HL-60/S4 treated with phorbol 12-myristate 13-acetate at 8.2 ng/mL for 4 days and 3 days (cell line): ENCODE results near the gene SLC37A1.

ENCODE experiments used
- in situ Hi-C: fragments of 300-500 bp; cut with MboI; formaldehyde crosslinking; loops from 2 replicates; pipeline ENCODE4 v1.15.0; 2022; ENCODE audit warnings: low sequenced_read_pairs

Gene SLC37A1

DNA sequence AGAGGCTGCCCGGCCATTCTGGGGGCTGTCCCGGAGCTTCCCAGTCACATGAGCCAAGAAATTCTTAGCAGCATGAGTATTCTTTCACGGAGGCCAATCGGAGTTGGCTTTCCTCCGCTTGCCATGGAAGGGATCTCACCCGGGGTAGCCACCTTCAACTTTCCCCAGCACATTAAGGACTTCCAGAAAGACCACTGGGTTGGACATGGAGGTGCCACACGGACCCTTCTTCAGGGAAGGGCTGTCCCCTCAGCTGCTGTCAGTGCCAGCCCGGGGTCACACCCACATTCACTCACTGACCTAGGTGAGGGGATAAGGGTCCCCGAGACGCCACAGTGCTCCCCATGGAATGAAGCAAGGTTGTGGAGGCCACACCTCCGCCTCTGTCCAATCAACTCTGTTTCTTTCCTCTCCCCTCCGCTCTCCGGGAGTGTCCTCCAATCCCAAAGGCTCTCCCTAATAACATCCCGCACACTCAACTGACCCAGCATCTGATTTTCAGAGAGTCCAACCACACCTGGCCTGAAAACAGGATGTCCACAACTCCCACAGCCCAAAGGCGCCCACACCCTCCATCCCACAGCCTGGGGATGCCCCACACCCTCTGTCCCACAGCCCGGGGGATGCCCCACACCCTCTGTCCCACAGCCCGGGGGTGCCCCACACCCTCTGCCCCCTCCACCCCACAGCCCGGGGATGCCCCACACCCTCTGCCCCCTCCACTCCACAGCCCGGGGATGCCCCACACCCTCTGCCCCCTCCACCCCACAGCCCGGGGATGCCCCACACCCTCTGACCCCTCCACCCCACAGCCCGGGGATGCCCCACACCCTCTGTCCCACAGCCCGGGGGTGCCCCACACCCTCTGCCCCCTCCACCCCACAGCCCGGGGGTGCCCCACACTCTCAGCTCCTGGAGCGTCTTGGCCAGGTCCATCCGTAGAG, 37.0 kb upstream of the SLC37A1 start:
- in situ Hi-C loops = no loop called here

DNA sequence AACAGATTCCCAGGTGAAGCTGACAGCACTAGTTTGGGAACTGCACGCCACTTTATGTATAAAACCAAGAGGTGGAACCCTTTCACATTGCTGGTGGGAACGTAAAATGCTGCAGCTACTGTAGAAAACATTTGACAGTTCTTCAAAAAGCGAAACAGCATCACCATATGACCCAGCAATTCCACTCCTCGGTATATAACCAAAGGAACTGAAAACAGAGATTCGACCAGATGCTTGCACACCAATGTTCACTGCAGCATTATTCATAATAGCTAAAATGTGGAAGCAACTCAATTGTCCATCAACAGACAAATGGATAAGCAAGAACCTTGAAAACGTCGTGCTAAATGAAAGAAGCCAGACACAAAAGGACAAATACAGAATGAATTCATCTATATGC, 35.1 kb upstream of the SLC37A1 start:
- in situ Hi-C loops = no loop called here

DNA sequence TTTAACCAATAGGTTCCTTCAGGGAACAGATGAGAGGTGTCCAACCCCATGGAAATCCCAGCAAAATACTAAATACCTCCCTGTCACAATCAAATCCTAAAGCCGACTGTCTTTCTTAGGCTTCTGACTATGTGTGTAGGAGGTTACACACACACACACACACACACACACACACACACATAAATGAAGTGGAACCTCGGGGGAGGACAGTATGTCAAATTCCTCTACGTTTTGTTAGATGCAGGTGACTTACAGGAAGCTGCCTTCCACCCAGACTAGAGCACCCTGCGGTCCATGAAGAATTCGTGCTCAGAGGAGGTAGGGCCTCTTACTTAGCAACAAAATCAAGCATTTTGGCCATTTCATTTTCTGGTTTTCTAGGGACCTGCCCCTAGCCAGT, 34.1 kb upstream of the SLC37A1 start:
- in situ Hi-C loops = no loop called here

DNA sequence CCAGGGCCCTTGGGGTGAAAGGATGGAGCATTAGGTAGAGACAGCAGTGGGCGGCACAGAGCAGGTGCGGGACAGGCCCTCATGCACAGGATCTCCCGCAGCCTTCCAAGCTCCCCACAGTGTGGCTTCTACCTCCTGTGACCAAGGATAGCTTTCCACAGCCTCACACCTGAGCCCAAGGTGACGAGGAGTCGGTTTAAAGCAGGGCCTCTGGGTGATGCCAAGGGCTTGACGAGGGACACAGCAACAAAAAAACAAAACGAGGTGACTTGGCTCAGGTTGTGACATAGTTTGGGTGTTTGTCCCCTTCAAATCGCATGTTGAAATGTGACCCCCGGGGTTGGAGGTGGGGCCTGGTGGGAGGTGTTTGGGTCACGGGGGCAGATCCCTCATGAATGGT, 32.9 kb upstream of the SLC37A1 start:
- in situ Hi-C loops = no loop called here

DNA sequence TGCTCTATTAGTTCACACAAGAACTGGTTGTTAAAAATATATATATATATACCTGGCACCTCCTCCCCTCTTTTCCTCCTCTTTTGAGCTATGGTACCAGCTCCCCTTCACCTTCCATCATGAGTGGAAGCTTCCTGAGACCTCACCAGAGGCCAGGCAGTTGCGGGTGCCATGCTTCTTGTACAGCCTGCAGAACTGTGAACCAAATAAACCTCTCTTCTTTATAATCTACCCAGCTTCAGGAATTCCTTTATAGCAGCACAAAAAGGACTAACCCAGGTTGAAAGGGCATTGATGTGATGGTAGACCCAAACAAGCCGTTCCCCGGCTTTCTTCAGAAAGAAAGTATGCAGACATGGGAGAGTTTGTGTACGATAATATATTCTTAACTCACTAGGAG, 32.5 kb upstream of the SLC37A1 start:
- in situ Hi-C loops = no loop called here

- in situ Hi-C loops = no loop called here
Measured at GRCh38 chr21:42484966-42485365, 28.7 kb upstream of the SLC37A1 start.

GRCh38 chr21:42486072-42486471, 27.6 kb upstream of the SLC37A1 start:
- in situ Hi-C loops = no loop called here

GRCh38 chr21:42486531-42486930, 27.1 kb upstream of the SLC37A1 start:
- in situ Hi-C loops = no loop called here

DNA sequence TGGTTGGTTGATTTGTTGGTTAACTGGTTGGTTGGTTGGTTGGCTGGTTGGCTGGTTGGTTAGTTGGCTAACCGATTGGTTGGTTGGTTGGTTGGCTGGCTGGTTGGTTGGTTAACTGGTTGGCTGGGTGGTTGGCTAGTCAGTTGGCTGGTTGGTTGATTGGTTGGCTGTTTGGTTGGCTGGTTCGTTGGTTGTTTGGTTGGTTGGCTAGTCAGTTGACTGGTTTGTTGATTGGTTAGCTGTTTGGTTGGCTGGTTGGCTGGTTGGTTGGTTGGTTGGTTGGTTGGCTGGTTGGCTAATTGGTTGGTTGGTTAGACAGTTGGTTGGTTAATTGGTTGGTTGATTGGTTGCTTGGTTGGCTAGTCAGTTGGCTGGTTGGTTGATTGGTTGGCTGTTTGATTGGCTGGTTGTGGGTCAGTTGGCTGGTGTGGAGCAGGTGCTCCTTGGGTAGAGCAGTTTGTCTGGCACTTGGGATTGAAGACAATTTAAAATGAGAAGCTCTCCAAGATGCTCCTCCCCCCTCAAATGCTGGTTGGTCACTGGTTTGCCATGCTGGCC, 24.6 kb upstream of the SLC37A1 start:
- in situ Hi-C loops = no loop called here

GRCh38 chr21:42489991-42490390, 23.7 kb upstream of the SLC37A1 start:
- in situ Hi-C loops = no loop called here

GRCh38 chr21:42490720-42491119, 22.9 kb upstream of the SLC37A1 start:
- in situ Hi-C loops = no loop called here

DNA sequence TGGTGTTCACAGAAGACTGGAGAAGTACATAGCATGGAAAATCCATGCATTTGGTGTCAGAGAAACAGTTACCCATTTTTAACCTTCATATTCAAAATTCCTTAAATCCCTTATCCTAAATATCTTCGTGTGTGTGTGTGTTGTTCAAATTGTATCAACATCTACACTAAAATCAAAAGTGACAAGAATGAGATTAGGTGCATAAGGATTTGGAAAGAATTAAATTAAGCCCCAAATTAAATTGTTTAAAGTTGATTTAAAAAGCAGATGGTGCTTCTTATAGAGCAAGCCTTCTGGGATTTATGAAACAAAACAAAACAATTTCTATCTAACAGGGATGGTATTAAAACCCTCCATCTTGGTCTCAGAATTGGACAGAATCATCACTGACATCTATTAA, 22.3 kb upstream of the SLC37A1 start:
- in situ Hi-C loops = no loop called here

GRCh38 chr21:42492201-42492600, 21.5 kb upstream of the SLC37A1 start:
- in situ Hi-C loops = no loop called here

DNA sequence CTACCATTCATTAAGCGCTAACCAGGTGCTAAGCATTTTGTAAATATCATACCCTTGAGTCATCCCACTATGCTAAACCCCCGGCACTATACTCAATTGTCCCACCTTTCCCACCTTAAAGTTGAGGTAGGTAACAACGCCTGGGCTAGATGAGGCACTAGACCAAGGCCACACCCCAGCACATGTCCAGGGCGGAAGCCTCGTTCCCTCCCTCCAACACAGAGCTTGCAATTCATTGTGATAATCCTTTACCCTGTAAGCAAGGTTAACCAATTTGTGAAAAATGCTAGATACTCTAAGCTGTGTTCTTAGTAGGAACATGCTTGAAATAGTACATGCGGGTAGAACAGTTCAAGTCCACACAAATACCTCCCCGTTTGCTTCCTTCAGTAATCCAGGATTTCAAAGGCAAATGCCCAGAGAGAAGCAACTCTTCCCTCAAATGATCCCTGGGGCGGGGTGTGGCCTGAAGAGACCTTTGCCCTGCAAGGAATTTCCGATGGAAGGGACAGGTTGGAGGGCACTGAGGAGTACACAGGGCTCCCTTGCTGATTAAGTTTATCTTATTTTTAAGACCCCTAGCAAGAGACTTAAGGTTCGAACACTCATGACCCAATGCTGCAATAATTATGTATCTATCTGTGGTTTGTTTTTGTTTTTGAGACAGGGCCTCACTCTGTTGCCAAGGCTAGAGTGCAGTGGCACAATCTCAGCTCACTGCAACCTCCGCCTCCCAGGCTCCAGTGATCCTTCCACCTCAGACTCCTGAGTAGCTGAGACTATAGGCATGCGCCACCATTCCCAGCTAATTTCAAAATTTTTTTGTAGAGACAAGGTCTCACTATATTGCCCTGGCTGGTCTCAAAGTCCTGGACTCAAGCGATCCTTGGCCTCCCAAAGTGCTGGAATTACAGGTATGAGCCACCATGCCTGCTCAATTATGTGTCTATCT, 20.3 kb upstream of the SLC37A1 start:
- in situ Hi-C loops = no loop called here

GRCh38 chr21:42495027-42495426, 18.6 kb upstream of the SLC37A1 start:
- in situ Hi-C loops = no loop called here

GRCh38 chr21:42495765-42496119, 17.9 kb upstream of the SLC37A1 start:
- in situ Hi-C loops = no loop called here

DNA sequence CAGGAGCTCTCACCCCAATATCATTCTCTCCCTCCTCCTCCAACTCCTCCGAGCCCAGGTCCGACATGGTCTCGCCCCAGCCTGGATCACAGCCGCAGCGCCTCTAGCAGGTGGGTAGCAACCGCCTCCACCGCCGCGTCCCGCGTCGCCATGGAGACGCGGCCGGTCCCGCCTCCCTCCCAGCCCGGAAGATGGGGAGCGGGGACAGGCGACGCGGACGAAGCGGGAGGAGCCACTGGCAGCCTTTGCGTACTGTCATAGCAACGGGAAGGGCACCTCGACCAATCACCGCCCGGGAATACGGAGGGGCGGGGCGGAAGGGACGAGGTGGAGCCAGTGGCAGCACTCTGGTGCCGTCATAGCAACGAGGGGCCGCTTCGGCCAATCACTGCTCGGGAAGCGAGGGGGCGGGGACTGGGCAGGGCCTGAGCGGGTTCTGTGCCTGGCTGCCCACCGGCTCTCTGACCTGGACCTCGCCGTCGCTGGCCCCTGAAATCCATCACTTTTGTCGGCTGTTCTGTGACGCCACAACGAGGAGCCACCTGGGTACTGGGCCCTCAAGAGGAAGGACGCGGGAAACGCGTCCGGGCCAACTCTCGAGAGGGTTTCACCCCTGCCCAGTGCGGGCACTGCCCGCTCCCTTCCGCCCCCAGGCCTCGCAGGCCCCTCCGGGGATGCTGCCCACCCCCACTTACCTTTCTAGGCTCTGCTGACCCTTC, 17.4 kb upstream of the SLC37A1 start, which contains the start of gene RSPH1:
Gene RSPH1 (minus strand): TSS at position 105 of the 719 bp plus-strand sequence. CDS start 38 bp downstream, at position 67.
- in situ Hi-C loops = no loop called here

DNA sequence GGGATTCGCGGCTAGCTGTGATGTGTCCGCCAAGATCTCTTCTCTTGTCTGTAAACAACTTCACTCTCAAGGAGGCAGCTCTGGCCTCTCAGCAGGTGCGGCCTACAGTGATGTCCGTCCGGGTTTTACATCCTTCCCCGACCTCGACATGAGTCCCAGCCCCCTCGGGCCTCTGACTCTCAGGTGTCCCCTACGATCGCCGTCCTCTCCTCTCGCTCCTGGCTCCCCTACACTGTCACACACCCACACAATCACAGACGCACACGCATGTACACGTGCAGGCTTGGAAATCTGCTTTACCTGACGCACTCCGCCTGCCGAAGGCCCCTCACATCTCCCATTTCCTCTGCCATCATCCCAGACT, 16.8 kb upstream of the SLC37A1 start:
- in situ Hi-C loops = no loop called here

DNA sequence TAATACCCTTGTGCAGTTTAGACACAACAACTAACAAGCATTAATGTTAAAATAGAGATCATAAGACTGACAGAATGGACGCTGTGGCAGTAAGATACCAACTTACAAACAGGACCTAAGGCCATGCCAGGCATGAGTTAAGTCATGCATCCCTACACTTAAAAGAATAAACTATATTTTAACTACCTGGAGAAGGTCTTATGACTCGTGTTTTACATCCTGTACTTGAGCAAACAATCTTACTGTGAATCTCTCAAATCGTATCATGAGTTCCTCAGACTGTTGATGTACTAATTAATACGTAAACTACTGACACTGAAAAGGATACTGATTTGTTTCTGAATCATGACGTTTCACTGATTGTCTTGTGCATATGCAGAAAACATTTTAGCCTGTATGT, 15.6 kb upstream of the SLC37A1 start:
- in situ Hi-C loops = no loop called here

DNA sequence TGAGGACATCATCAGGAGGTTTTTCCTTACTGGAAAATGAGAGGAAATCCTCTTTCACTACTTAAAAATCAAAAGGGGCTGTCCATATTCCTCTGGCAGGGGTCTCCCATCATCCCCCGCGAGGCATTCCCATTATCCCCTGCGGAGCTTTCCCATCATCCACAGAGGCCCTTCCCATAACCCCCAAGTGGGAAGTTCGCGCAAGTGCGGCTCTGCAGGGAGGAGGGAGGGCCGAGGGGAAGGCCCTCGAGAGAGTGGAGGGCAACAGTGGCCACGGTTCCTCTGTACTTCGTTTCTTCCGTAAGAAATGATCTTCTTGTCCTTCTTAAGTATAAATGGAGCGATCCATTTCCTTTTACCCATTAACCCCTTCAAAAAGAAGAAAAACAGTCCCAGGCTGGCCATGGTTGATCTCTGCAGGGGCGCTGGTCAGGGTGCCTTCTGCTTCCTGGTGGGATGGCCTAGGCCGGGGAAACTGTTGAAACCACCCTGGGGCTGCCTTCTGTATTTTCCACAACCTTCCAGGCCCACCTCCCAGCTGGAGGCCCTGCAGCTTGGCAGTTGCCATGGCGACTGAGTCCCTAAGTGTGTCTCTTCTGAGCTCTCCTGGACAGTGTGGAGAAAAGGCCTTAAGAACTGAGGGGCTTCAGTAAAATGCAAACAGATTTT, 14.1 kb upstream of the SLC37A1 start:
- in situ Hi-C loops = no loop called here
